Measurements from ENCODE around the gene UTP15. TPM values are rescaled to one million over a fixed set of nuclear protein-coding genes. Genes with fewer than 3 reads are reported as not detected.
A peak's percentile ranks its signal among the peaks of the same experiment; 100 is the strongest.

The UTP15 gene, protein sequence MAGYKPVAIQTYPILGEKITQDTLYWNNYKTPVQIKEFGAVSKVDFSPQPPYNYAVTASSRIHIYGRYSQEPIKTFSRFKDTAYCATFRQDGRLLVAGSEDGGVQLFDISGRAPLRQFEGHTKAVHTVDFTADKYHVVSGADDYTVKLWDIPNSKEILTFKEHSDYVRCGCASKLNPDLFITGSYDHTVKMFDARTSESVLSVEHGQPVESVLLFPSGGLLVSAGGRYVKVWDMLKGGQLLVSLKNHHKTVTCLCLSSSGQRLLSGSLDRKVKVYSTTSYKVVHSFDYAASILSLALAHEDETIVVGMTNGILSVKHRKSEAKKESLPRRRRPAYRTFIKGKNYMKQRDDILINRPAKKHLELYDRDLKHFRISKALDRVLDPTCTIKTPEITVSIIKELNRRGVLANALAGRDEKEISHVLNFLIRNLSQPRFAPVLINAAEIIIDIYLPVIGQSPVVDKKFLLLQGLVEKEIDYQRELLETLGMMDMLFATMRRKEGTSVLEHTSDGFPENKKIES
- total RNA-seq = 10 to 100 TPM; 33.6 to 42.4 TPM

DNA sequence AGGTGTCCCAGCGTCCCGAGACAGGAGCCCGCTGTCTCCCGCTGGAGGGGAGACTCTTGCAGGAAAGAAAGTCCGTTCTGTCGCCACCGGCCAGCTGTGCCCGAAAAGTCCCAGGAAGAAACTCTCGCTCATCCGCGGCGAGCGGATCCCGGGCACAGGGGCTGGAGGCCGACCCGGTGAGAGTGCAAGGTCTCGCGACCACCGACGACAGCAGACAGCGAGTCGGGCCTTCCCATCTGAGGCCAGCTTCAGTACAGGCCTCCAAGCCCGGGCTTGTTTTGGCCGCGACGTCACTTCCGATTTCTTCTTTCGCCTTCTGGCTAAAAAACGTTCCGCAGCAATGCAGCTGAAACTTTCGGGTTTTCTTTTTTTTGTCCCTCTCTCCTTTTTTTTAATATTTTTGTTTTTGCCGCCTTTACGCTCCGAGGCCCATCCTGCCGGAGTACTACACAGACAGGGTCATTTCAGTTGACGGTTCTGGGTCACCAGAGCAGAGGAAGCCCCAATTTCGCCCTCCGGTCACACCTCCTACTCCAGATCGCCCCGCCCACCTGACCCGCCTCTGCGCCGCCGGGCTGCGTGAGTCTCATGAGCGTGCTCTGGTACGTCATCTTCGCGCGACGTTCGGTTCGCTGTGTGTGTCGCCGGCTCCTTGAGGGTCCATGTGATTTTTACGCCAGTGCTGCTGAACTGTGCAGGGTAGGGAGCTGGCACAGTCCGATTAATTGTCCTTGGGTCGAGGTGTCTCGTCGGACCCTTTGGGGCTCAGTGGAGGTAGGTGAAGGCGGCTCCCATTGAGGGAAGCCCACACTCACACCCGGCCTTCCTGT lies at the start of gene UTP15, which contains the start of gene ANKRA2:
TSS of gene UTP15 (plus strand) at position 605 of the 830 bp plus-strand sequence. CDS start 1,602 bp downstream, outside the sequence.
TSS of gene ANKRA2 (minus strand) at position 501 of the 830 bp plus-strand sequence. CDS start 2,758 bp downstream, outside the sequence.
- Mint-ChIP-seq H3K27ac (peak within 1 kb of the TSS; percentile 100), H3K9me3 (ENCODE audit: low read depth) (no peaks in the 10 kb centered on the region), H3K36me3 (ENCODE audit: low read depth) (peaks cover 19% of the 10 kb centered on the region), H3K27me3 (no peaks in the 10 kb centered on the region), H3K4me1 (peaks cover 33% of the 10 kb centered on the region), H3K4me3 (peak within 1 kb of the TSS; percentile 93)
- ATAC-seq (peak; percentile 92), DNase-seq (peak; percentile 100)
- CTCF ChIA-PET = interaction anchor here (0.6 to 0.7 kb wide), 2 partner anchors 23 to 1026 kb away, joined by 3 read pairs; no protein-coding TSS in a partner anchor
- POLR2A ChIA-PET = interaction anchor here (0.6 to 0.8 kb wide), 3 partner anchors 59 to 243 kb away, joined by 3 to 5 read pairs (median 3); no protein-coding TSS in a partner anchor
- intact Hi-C loops (cut with DNase I, micrococcal nuclease) = loop anchor here (1.0 to 10.0 kb wide), 7 partner anchors 46 to 1769 kb away; partner anchors contain the start of genes BTF3 (in 2 of the 2), HEXB (in 1 of the 2) and HMGCR (in 1 of the 2)

DNA sequence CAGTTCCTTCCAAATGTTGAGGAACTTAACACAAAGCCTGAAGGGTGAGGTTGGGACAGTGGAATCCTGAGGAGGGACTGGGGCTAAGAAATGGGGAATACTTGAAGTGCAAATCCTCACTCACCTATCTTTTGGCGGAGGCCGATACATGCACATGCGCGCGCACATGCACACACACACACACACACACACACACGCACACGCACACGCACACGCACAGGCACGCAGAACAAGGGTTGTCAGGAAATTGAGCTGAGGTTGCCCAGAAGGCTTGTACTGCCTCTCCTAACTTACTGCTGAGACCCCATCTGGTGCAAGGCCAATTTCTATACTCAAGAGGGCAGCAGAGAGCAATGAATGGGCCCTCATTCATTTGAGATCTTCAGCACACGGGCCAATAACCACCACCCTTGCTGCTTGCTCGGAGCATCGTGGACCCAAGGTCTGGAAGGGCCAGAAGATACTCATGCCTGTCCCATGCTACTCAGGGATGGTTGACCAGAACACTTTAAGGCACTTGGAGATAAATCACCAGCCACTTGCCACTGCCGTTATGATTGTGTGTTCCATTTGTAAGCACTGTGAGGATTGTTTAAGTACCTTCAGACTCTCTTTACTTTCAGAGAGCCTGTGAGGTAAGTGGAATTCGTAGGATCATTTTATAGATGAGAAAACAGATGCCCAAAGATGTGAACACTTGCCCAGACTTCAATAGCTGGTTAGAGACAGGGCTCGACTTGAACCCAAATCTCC lies 45.8 kb upstream of the UTP15 start:
- CTCF ChIA-PET = interaction anchor here (0.7 to 9.7 kb wide), 13 partner anchors 8 to 71 kb away, joined by 3 to 77 read pairs (median 3); no protein-coding TSS in a partner anchor
- Mint-ChIP-seq H3K27ac (no peak overlapping the region), H3K4me1 (peaks cover 5% of the 10 kb centered on the region), H3K27me3 (no peaks in the 10 kb centered on the region), H3K36me3 (ENCODE audit: low read depth) (no peaks in the 10 kb centered on the region), H3K4me3 (no peak overlapping the region), H3K9me3 (ENCODE audit: low read depth) (no peaks in the 10 kb centered on the region)
- POLR2A ChIA-PET = interaction anchor here (1.0 kb wide), 1 partner anchor 22 kb away, joined by 4 read pairs; no protein-coding TSS in a partner anchor
- DNase-seq = peak; percentile 78
- peak; percentile 100 for ATAC-seq
- intact Hi-C loops (cut with DNase I, micrococcal nuclease) = loop anchor here (1.0 to 10.0 kb wide), 4 partner anchors 17 to 275 kb away; partner anchors contain the start of genes ANKRA2 (in 1 of the 2) and UTP15 (in 1 of the 2)

DNA sequence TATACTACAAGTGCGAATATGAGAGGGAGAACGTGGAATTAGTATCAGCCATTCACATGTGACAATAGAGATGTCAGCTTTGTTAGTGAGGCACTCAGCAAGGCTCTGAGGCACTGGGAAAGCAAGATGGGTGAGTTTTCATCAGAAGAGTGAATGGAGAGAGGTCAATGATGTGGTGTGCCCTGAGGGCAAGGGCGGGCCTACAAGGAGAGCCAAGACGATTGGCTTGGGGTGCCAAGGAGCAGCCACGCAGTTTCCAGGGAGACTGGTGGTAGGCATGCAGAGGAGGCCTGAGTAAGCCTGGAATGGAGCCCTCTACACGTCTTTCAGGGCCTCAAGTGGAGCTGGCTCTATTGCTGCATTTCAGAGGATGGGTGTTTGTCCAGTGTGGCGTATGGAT lies 42.6 kb upstream of the UTP15 start:
- Mint-ChIP-seq H3K9me3 (ENCODE audit: low read depth) (no peaks in the 10 kb centered on the region), H3K27ac (no peak overlapping the region), H3K4me1 (peaks cover 5% of the 10 kb centered on the region), H3K4me3 (no peak overlapping the region), H3K27me3 (no peaks in the 10 kb centered on the region), H3K36me3 (ENCODE audit: low read depth) (no peaks in the 10 kb centered on the region)
- no peak for DNase-seq
- intact Hi-C loops (cut with DNase I, micrococcal nuclease) = loop anchor here in 1 of 2 experiments (10.0 kb wide), 1 partner anchor 272 kb away; no protein-coding TSS in a partner anchor
- POLR2A ChIA-PET = no interaction called here
- no peak for ATAC-seq
- CTCF ChIA-PET = interaction anchor here (0.5 to 9.7 kb wide), 5 partner anchors 12 to 697 kb away, joined by 3 to 77 read pairs (median 4); no protein-coding TSS in a partner anchor

DNA sequence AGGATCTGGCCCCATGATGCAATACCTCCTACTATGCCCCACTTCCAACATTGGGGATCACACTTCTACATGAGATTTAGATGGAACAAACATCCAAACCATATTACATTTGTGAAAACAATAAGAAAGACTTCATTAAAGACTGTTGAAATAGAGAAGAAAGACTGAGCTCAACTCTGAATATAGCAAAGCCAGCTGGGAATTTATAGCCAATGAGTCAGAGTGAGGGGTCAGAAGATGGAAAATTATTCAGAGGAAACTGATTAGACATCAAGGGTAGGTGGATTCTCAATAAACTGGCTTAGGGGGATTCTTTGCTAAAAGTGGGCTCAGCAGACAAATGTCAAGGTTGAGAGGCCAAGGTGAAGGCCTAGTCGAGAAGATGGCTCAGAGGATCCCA lies 41.7 kb upstream of the UTP15 start:
- POLR2A ChIA-PET = no interaction called here
- ATAC-seq (no peak), DNase-seq (no peak)
- Mint-ChIP-seq H3K27ac (no peak overlapping the region), H3K27me3 (no peaks in the 10 kb centered on the region), H3K4me3 (no peak overlapping the region), H3K4me1 (peaks cover 5% of the 10 kb centered on the region), H3K36me3 (ENCODE audit: low read depth) (no peaks in the 10 kb centered on the region), H3K9me3 (ENCODE audit: low read depth) (no peaks in the 10 kb centered on the region)
- intact Hi-C loops (cut with DNase I, micrococcal nuclease) = loop anchor here in 1 of 2 experiments (10.0 kb wide), 1 partner anchor 271 kb away; no protein-coding TSS in a partner anchor
- CTCF ChIA-PET = interaction anchor here (1.1 kb wide), 1 partner anchor 19 kb away, joined by 3 read pairs; no protein-coding TSS in a partner anchor

DNA sequence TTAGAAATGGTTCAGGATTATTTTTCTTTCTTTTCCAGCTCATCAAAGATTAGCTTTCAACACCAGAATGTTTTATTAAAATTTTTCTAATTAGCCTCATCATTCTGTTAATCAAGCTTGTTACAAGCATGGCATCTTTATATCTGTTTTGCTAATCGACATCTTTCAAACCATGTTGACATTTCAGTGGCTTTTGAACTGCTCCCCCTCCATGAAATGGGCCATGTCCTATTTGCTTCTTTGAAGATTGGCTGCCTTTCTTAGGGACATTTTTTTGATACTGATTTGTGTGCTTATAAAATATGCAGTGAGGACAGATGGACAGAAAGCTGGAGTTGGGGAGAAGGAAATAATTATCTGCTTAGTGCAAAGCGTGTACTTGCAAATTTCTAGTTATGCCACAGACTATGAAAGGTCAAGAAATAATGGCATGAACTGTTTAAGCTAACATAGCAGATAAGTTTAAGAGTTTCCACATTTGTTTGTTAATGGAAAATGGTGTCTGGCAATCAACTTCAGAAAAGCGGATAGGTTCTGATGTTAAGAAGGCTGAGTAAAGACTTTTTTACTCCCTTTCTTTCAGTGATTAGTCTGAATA lies 39.8 kb upstream of the UTP15 start:
- Mint-ChIP-seq H3K9me3 (ENCODE audit: low read depth) (no peaks in the 10 kb centered on the region), H3K36me3 (ENCODE audit: low read depth) (no peaks in the 10 kb centered on the region), H3K4me1 (no peaks in the 10 kb centered on the region), H3K27me3 (peaks cover 2% of the 10 kb centered on the region), H3K27ac (no peak overlapping the region), H3K4me3 (no peak overlapping the region)
- POLR2A ChIA-PET = no interaction called here
- ATAC-seq (no peak), DNase-seq (no peak)
- CTCF ChIA-PET = interaction anchor here (0.9 to 4.0 kb wide), 3 partner anchors 11 to 38 kb away, joined by 3 to 25 read pairs (median 3); no protein-coding TSS in a partner anchor
- intact Hi-C loops (cut with DNase I, micrococcal nuclease) = loop anchor here in 1 of 2 experiments (10.0 kb wide), 1 partner anchor 269 kb away; no protein-coding TSS in a partner anchor

DNA sequence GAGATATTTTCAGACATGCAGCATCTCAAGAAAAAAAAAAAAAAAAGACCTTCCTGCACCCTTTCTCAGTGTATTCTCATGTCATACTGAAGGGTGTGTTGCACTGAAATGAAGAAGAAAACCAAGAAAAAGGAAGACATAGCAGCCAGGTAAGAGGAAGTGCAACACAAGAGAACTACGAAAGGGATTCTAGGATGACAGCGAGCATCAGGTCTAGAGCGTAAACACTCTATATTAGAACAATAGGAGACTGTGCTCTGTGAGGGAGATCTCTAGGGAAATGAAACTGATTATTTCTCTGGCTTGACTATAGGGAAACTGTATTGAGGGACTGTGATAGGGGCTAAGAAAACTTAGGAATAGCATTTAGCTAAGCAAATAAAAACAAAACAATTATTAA lies 37.3 kb upstream of the UTP15 start:
- CTCF ChIA-PET = interaction anchor here (1.6 to 4.0 kb wide), 2 partner anchors 8 to 103 kb away, joined by 3 to 25 read pairs; no protein-coding TSS in a partner anchor
- DNase-seq (no peak), ATAC-seq (no peak)
- H3K36me3 Mint-ChIP-seq (ENCODE audit: low read depth) = no peaks in the 10 kb centered on the region
- intact Hi-C loops (cut with DNase I, micrococcal nuclease) = loop anchor here in 1 of 2 experiments (10.0 kb wide), 1 partner anchor 267 kb away; no protein-coding TSS in a partner anchor
- H3K27me3 Mint-ChIP-seq = peaks cover 11% of the 10 kb centered on the region
- H3K4me1 Mint-ChIP-seq = no peaks in the 10 kb centered on the region
- no peak overlapping the region for H3K27ac Mint-ChIP-seq
- POLR2A ChIA-PET = no interaction called here
- no peaks in the 10 kb centered on the region for H3K9me3 Mint-ChIP-seq (ENCODE audit: low read depth)
- H3K4me3 Mint-ChIP-seq = no peak overlapping the region

DNA sequence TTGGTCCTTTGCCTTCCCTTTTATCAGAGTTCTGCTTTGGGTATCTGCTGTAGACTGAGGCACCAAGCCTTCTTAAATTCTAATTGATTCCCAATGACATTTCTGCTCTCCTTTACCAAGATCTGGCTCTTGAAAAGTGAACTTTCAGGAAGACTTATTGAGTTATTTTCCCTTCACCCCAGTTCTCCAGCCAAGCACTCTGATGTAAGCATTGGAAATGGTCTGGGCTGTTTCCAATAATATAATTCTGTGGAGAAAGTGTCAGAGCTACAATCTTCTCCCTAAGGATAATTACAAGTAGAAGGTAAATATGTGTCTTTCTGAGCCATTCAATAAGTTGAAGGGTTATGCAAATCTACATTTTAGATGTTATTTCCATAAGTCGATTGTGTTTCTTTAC lies 36.5 kb upstream of the UTP15 start:
- POLR2A ChIA-PET = no interaction called here
- H3K27ac Mint-ChIP-seq = no peak overlapping the region
- H3K36me3 Mint-ChIP-seq (ENCODE audit: low read depth) = no peaks in the 10 kb centered on the region
- intact Hi-C loops (cut with DNase I, micrococcal nuclease) = loop anchor here in 1 of 2 experiments (10.0 kb wide), 1 partner anchor 266 kb away; no protein-coding TSS in a partner anchor
- ATAC-seq = no peak
- no peak overlapping the region for H3K4me3 Mint-ChIP-seq
- CTCF ChIA-PET = interaction anchor here (1.6 to 4.0 kb wide), 2 partner anchors 7 to 104 kb away, joined by 3 to 25 read pairs; no protein-coding TSS in a partner anchor
- no peak for DNase-seq
- no peaks in the 10 kb centered on the region for H3K4me1 Mint-ChIP-seq
- H3K27me3 Mint-ChIP-seq = peaks cover 15% of the 10 kb centered on the region
- H3K9me3 Mint-ChIP-seq (ENCODE audit: low read depth) = no peaks in the 10 kb centered on the region

DNA sequence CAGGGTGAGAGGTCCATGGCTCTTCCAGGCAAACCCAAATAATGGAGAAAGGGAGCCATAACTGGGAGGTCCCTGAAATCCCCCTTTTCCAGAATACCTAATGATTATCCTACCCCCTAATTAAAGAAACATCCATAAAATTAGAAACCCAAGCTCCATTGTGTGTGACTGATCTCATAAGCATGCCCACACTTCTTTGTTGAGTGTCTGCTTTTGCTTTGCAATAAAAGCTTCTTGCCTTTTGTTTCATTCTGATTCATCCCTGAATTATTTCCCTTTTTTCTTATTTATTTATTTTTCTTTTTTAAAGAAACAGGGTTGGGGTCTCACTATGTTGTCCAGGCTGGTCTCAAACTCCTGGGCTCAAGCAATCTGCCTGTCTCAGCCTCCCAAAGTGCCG lies 34.2 kb upstream of the UTP15 start:
- Mint-ChIP-seq H3K9me3 (ENCODE audit: low read depth) (no peaks in the 10 kb centered on the region), H3K27me3 (peaks cover 16% of the 10 kb centered on the region), H3K4me3 (no peak overlapping the region), H3K36me3 (ENCODE audit: low read depth) (no peaks in the 10 kb centered on the region), H3K4me1 (no peaks in the 10 kb centered on the region), H3K27ac (no peak overlapping the region)
- ChIA-PET POLR2A (no interaction called here), CTCF (interaction anchor here (0.8 to 2.0 kb wide), 6 partner anchors 11 to 1083 kb away, joined by 3 to 9 read pairs (median 4); partner anchors contain the start of gene BTF3)
- no peak for ATAC-seq
- intact Hi-C loops (cut with DNase I, micrococcal nuclease) = loop anchor here in 1 of 2 experiments (10.0 kb wide), 1 partner anchor 447 kb away; no protein-coding TSS in a partner anchor
- DNase-seq = no peak

DNA sequence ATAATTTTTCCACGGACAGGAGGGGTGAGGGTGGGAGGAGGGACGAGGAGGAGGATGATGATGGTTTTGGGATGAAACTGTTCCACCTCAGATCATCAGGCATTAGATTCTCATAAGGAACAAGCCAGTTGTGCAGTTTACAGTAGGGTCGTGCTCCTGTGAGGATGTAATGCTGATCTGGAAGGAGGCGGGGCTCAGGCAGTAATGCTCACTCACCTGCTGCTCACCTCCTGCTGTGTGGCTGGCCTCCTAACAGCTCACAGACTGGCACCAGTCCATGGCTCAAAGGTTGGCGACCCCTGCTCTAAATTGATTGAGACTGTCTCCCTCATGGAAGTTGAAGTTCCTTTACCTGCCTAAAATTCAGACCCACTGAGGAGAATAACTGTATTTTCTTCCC lies 33.3 kb upstream of the UTP15 start:
- Mint-ChIP-seq H3K27me3 (peaks cover 16% of the 10 kb centered on the region), H3K4me1 (no peaks in the 10 kb centered on the region), H3K36me3 (ENCODE audit: low read depth) (no peaks in the 10 kb centered on the region), H3K4me3 (no peak overlapping the region), H3K27ac (no peak overlapping the region), H3K9me3 (ENCODE audit: low read depth) (no peaks in the 10 kb centered on the region)
- POLR2A ChIA-PET = no interaction called here
- no peak for DNase-seq
- CTCF ChIA-PET = no interaction called here
- no peak for ATAC-seq
- intact Hi-C loops (cut with DNase I, micrococcal nuclease) = loop anchor here in 1 of 2 experiments (10.0 kb wide), 1 partner anchor 447 kb away; no protein-coding TSS in a partner anchor

Data from activated CD4-positive, alpha-beta T cell treated with anti-CD3 and anti-CD28 coated beads for 36 hours (primary cell).